GM10847 (cell line): Measurements from ENCODE around the gene LSM8.

Experiments used
- POLR2A ChIP-seq: IDR thresholded peaks from 2 replicates; pipeline ENCODE4 v1.6.1; 2011; ENCODE audit not compliant: insufficient read length; ENCODE audit errors: extremely low read depth

LSM8 gene

DNA sequence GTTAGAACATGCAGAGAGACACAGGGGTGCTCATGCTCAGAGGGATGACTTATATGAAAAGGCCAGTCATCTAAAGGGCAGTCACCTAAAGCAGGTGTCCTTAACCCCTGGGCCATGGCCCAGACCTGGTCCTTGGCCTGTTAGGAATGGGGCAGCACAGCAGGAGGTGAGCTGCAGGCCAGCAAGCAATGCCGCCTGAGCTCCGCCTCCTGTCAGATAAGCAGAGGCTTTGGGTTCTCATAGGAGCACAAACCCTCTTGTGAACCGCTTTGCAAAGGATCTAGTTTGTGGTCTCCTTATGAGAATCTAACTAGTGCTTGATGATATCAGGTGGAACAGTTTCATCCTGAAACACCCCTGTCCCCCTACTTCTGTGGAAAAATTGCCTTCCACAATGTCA lies 55.0 kb downstream of the LSM8 start:
- no peak for TF ChIP-seq POLR2A
